HL-60/S4 (cell line): ENCODE data around the gene FOXL2NB.

ENCODE experiments used
- in situ Hi-C: fragments of 300-500 bp; cut with MboI; formaldehyde crosslinking; loops from 2 replicates; pipeline ENCODE4 v1.14.3; 2022; ENCODE audit warnings: low sequenced_read_pairs

Gene FOXL2NB

DNA sequence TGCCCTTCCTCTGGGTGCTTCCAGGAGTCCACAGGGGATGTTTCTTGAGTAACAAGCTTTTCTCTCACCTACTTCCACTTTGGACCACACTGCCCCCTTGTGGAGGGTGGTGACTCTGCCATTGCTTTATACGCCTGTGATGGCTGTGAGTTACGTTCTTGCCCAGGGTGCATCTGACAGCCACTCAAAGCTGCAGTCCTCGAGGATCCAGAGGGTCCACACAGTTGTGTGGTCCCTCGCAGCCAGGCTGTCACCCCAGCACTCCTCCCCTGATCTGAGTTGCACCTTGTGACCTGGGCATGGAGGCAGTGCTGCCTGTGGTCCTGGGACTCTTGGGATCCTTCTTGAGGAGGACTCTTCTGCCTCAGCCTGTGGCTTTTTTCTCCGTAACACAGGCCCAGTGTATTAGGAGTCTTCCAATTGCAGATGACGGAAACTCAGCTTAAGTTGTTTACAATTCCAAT is 23.5 kb upstream of the FOXL2NB start:
- in situ Hi-C loops, result loop anchor here (10.0 kb wide), 2 partner anchors 229 to 449 kb away; no protein-coding TSS in a partner anchor

DNA sequence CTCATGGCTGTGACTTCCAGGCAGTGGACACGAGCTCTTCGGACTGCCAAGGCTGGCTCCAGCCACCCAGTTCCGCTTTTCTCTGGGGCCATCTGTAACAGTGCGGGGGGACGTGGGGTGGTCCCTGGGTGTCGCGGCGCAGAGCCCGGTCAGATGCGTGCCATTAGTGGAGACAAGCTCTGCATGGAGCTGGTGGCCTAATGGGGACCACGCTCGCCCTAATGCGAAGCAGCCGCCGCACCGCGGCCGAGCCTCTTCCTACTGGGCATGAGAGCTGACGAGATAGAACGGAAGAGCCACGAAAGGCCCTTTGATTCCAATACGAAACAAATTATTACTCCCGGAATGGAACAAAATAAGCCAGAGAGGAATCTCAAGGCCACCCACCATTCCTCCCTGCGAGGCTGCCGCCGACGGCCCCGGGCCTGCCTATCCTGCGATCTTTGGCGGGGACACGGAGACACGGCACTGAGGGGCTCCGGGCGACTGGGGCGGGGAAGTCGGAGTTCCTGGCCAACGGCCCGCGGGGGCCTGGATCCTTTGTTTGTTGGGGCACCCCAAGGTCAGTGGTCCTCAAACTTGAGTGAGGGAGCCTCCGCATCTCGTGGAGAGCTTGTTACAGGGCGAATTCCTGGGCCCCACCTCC is 18.2 kb upstream of the FOXL2NB start:
- in situ Hi-C loops, result loop anchor here (10.0 to 25.0 kb wide), 3 partner anchors 234 to 842 kb away; no protein-coding TSS in a partner anchor

DNA sequence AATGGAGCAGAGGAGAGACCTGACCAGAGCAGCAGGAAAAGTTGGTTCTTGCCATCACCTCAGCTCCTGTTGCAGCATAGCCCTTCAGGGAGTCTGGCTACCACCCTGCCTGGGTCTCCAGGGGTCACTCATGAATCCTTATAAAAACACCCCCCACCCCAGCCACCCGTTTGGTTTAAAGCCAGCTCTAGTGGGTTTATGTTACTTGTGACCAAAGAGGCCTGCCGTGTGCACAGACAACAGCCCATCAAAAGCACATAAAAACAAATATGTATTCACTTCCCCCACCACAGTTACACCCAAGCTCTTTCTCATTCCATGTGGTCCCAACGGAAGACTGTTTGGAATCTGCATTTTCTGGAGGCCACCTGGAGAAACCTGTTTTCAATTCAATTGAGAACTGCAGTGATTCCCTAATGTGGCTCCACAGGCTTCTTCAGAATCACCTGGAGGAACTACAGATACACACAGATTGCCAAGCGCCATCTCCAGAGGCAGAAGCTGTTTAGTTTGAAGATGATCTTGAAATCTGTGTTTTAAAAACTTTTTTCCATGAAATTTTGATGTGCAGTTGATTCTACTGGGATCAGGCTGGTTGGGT is 13.8 kb upstream of the FOXL2NB start:
- in situ Hi-C loops, result loop anchor here (25.0 kb wide), 1 partner anchor 846 kb away; no protein-coding TSS in a partner anchor

DNA sequence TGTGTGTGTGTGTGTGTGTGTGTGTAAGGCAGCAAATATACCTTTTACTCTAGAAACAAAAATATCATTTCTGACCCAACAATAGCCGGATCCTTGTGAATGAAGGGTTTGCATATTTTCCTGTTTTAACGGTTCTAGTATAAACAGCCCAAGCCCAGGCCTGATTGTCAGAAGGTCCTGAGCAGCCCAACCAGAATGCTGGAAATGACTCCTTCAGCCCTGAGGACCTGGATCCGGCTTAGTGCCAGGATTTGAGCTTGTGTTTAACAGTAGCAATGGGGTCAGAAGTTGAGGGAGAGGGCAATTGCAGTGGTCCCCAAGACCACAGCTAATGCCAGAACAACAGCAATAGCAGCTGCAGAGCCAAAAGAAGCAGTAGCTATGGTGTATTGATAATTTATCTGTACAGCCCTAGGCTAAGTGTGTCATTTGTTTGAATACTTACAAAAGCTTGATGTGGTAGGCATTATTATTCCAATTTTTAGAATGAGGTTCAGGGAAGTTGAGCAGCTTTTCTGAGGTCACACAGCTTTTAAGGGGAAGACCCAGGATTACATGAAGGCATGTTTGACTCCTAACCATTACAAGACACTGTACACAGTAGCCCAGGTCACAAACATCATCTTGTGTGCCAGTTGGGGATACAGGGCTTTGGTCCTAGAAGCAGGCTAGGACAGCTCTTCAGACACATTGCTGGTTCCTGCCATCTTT is 12.9 kb upstream of the FOXL2NB start:
- in situ Hi-C loops, result loop anchor here (25.0 kb wide), 1 partner anchor 847 kb away; no protein-coding TSS in a partner anchor

DNA sequence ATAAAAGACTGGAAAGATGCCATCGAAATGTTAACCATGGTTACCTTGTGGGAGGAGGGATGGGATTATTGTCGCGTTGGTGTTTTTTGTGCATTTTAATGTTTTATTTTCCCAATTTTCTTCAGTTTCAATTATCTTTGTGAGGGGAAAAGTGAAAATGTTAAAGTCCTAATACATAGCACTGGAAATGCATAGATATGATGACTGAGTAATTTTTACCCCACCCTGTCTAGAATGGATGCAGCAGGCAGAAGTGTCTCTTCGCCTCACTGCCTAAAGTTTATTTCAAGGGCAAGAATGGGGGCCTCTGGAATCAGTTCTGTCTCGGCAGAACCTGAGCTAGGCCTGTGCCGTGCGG is 11.5 kb upstream of the FOXL2NB start:
- in situ Hi-C loops, result loop anchor here (25.0 kb wide), 1 partner anchor 848 kb away; no protein-coding TSS in a partner anchor

DNA sequence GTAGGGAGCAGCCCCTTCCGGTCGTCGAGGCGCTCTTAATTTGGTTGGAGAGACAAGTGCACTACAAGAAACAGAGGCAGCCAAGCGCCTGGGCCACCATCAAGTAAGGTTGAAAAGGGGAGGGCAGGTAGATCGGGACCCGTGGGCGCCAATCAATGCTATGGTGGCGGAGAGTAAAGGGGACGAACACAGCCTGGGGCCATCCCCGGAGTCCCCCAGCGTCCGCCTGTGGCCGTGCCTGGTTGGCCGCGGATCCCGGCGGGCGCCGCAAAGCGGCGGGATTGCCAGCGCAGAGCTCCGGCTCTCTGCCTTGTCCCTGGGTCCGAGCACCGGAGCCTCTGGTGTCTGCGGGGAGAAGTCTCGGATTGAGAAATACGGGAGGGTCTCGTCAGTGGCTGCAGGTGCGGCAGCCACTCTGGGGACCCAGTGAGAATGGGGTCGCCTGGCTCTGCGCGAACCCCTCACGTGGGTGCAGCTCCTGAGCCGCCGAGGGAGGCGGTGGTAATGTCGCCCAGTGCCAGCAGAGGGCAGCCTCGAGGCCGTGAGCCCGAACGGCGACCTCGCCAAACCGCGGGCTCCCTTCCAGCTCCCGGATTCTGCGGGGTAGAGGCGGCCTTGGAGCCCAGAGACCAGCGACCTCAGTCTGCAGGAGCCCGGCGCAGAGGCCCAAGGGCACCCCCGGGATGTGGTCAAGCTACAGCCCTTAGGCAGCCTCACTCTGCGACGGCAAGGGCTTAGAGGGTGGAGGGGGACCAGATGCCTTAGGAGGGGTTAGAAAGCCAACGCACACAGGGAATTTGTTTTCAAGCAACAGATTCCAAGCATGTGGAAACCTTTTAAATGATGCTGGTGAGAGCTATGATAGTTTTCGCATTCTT is 10.9 kb upstream of the FOXL2NB start:
- in situ Hi-C loops, result loop anchor here (25.0 kb wide), 1 partner anchor 849 kb away; no protein-coding TSS in a partner anchor

DNA sequence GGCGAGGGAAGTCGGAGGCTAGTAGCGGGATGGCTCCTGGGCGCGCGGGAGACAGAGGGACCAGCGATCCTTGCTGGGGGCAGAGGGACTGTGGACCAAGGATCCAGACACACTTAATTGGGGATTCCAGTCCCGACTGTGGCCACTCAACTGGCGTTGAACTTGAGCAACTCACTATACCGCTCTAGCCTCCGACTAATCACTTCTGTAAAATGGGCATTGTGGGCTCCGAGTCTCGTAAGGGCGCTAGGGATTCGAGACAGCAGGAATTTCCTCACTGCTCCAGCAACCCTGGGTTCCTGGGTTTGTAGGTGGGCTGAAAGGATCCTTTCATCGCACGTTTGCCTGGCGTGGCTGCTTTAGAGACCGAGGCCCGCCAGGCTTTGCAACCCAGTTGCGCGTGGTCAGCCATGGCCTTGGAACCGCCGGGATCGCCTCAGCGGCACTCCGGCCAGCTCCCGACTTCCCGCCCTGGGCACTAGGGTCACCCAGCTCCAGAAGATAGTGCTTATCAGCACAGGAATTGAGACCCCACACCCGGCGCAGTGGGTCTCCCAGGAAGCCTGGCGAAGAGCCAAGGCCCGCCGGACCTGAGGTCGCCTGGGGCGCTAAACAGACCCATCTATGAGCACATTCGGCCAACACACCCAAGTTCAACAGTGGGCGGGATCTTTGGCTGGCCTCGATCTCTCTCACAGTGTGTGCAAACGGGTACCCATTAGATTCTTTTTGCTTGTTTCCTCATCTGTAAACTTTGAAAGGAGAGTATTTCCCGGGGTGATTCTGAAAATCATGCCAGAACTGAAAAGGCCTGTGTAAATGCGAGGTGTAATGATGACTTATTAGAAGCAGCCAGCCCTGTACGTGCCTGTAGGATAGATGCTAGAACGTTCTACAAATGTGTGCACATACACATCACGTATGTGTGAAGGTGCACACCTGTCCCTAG is 10.0 kb upstream of the FOXL2NB start:
- in situ Hi-C loops, result loop anchor here (25.0 kb wide), 1 partner anchor 850 kb away; no protein-coding TSS in a partner anchor

DNA sequence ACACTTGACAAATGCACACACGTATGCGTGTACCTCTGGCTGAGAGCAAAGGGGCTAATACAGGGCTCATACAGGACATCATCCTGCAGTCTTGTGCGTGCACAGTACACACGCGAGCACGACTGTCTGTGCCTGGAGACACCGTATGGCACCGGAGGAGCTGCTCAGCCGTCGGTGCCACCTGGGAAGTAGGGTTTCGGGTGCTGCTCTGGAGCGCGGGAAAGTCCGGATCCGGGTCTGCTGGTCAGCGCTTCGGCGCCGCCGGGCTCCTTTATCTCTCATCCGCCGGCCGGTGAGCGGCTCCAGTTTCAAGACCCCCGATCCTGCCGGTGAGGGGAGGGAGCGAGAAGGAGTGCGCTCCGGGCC is 9.3 kb upstream of the FOXL2NB start:
- in situ Hi-C loops, result loop anchor here (25.0 kb wide), 1 partner anchor 850 kb away; no protein-coding TSS in a partner anchor

DNA sequence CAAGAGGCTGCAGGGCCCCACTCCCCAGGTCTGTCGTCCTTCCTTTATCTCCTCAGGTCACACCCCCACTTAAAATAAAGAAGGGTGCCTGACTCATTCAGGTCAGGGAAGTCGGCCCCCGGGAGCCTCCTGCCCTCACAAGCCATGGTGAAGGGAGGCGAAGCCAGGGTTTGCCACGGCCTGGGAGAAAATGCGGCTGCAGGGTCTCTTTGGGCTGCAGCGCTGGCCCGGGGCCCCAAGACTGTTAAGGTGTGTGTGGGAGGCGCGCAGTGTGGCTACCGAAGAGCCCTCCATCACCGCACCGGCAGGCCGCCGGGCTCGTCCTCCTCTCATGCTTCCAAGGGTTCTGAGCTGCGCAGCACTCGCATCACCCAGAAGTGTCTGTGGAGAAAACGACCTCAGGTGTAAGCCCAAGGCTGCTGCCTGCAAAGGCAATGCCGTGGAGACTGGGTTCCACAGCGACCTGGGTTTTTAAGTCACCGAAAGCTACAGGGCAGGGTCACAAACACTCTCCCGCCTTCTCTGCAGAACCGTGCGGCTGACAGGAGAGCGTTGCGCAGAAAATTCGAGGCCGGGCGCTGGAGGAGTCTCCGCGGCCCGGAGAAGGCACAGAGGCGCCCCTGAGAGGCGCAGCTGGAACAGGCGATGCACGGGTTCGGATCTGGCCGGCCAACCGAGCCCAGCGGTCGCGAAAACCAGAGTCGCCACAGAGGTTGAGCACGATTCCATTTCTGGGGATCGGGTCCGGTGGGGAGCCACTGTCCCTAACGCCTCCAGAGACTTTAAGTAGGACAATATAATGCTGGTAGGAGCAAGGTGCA is 8.8 kb upstream of the FOXL2NB start:
- in situ Hi-C loops, result loop anchor here (25.0 kb wide), 1 partner anchor 851 kb away; no protein-coding TSS in a partner anchor

DNA sequence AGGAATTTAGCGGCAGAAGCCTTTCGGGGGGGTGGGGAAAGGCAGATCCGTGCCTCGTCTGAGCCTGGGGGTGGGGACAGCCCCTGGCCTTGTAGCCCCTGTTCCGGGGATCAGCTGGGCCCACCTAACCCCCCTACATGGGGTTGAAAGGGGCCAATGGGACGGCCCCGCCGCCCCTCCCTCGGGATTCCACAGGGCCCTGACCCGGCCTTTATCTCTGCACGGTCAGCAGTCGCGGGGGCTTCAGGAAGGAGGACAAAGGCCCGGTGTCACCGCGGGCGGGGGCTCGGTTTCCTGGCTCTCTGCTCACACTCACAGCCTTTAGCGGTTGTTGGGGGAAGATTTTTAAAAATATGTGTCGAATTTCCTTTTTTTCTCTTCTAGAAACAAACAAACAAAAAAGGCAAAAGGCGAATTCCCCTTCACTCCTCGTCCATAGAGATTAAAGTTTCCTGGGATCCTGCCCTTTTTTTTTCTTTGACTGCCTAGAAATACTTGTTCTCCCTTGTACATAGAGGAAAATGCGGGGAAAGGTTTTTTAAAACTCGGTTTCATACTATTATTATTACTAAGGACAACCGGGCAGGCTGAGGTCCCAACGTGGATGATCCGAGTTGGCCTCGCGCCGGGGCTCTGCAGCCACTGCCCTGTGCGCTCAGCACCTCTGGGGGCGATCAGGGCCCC is 8.0 kb upstream of the FOXL2NB start:
- in situ Hi-C loops, result loop anchor here (25.0 kb wide), 1 partner anchor 852 kb away; no protein-coding TSS in a partner anchor

DNA sequence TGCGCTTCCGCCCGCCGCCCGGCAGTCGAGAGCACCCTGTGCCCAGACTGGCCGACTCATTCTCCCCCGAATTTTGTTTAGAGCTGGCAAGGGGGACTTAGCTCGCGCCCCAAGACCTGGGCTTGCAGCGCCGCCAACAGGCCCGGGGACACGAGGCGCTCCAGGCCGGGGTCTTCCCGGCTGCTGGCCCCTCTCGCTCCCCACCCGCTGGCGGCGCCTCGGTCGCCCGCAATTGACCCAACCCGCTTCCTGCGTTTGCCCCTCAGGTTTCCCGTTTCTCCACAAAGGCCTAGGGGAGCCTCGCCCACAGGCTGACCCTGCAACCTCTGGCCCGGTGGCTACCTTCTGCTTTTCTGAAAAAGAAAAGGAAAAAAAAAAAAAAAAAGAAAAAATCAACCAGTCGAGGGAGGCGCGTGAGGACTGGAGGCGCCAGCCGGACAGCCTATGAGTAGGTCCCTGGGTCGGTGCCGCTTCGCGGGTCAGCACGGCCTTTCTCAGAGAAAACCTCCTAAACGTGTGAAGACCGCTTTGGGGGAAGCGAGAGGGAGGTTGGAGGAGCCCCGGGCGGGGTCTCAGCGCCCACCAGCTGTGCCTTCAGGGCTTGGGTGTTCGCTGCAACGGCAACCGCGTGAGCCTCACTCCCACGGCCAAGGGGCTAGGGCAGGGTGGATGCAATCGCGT is 7.3 kb upstream of the FOXL2NB start:
- in situ Hi-C loops, result loop anchor here (25.0 kb wide), 1 partner anchor 852 kb away; no protein-coding TSS in a partner anchor

DNA sequence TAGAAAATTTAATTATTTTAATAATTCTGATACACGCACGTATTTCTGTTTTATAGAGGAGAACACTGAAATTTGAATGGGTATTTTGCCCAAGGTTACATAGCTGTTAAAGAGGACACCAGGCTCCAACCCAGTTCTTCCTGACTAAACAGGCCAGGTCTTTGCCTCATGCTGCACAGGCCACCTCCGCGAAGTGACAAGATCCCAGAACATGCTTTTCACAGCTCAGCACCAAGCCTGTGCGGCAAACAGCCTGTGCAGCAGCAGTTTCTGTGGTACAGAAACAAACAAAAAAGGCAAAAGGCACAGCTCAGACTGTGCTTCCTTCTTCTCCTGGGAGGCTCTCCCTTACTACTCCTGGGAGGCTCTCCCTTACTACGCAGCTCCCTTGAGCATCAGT is 6.6 kb upstream of the FOXL2NB start:
- in situ Hi-C loops, result loop anchor here (25.0 kb wide), 1 partner anchor 853 kb away; no protein-coding TSS in a partner anchor

DNA sequence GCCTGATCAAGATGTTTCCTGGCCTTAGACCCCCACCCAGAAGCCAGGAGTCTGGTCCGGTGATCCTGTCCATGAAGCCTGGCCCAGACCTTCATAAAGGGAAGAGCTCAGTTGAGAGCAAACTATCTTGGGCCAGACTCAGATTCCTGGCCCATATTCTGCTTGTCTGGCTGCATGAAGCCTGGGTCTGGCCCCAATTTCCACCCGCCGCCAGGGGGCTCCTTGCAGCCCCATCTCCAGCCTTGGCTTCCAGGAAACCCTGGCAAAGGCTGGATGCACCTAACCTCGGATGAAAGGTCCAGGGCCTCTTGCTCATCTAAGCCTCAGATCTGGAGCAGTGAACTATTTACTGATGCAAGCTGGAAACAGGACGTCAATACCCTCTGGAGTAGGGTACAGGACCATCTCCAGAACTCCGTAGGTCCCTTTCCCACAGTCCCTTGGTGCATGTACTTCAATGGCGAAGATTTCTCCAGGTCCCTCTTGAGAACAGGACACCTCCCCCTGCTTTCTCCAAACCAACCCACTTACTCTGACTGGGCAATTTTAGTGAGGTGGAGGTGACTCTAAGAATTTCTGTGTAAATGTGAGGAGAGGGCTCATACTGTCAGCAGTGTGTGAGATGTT is 5.6 kb upstream of the FOXL2NB start:
- in situ Hi-C loops, result loop anchor here (25.0 kb wide), 1 partner anchor 854 kb away; no protein-coding TSS in a partner anchor

DNA sequence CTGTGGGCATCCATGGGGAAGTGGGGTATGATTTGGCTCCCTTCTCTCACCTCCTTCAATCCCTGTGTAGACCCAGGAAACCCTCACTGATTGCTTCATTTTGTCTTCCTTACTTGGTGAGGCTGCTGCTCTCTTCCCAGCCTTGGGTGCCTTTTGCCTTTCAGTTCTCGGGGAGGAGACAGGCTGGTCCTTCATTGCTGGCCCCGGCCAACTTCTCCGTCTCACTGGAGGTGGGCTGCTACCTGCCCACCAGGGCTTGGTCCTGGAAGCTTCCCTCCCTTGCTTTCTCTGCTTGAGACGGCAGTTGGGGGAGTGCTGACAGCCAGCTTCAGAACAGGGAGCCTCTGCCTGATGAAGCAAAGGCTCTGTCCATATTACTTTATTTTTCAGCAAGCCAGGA is 4.7 kb upstream of the FOXL2NB start:
- in situ Hi-C loops, result loop anchor here (25.0 kb wide), 1 partner anchor 855 kb away; no protein-coding TSS in a partner anchor

DNA sequence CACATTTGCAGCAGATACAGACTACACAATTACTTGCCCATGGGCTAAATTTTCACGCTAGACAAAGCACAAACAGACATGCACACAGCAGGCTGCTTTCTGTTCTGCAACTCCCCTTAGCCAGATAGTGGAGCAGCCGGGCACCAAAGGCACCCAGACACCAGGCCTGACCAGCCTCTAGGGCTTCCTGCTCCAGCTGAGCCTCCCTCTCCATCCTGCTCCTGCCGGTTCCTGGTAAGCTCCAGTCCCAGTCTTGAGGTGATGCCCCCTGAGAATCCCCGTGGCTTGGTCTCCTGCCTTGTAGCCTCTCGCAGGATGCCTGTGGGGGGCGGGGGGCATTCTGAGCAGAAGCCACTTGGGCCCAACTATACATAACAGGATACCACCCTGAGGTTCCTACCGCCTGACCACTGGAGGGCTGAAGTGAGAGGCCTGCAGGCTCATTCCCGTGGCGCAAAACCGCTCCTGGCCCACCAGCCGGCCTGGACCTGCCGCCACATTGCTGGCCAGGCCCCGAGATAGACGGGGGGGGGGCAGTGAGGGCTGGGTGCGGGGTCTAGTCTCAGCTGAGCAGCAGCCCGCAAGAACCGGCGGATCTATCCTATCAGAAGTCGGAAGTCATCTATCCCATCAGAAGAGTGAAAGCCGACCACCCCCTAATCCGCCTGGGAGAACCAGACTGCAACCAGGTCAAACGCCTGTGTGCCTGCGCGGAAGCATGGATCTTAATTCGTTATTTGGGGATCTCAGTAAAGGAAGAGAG is 4.0 kb upstream of the FOXL2NB start:
- in situ Hi-C loops, result loop anchor here (25.0 kb wide), 1 partner anchor 856 kb away; no protein-coding TSS in a partner anchor
